GM12872 (cell line): ENCODE results near the gene ZNF341.

Experiments used
- TF ChIP-seq, protein P1 (sequence below): IDR thresholded peaks from 3 replicates; pipeline ENCODE4 v1.5.1; 2011; ENCODE audit warnings: low read depth, mild to moderate bottlenecking, low read length, moderate library complexity; ENCODE audit not compliant: insufficient read depth

The ZNF341 gene

DNA sequence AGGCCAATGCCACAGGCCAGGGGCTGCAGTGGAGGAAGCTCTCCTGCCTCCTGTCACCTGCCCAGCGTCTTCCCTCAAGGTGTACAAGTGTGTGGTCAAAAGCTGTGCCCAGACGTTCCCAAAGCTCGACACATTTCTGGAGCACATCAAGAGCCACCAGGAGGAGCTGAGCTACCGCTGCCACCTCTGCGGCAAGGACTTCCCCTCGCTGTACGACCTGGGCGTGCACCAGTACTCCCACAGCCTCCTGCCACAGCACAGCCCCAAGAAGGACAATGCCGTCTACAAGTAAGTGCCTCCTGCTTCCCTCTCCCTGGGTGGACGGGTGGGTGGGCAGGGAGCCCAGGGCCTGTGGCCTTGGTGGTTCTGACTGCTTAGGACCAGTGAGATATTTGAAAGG, 38.2 kb downstream of the ZNF341 start:
- TF ChIP-seq, protein P1, sequence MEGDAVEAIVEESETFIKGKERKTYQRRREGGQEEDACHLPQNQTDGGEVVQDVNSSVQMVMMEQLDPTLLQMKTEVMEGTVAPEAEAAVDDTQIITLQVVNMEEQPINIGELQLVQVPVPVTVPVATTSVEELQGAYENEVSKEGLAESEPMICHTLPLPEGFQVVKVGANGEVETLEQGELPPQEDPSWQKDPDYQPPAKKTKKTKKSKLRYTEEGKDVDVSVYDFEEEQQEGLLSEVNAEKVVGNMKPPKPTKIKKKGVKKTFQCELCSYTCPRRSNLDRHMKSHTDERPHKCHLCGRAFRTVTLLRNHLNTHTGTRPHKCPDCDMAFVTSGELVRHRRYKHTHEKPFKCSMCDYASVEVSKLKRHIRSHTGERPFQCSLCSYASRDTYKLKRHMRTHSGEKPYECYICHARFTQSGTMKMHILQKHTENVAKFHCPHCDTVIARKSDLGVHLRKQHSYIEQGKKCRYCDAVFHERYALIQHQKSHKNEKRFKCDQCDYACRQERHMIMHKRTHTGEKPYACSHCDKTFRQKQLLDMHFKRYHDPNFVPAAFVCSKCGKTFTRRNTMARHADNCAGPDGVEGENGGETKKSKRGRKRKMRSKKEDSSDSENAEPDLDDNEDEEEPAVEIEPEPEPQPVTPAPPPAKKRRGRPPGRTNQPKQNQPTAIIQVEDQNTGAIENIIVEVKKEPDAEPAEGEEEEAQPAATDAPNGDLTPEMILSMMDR, result no peak

DNA sequence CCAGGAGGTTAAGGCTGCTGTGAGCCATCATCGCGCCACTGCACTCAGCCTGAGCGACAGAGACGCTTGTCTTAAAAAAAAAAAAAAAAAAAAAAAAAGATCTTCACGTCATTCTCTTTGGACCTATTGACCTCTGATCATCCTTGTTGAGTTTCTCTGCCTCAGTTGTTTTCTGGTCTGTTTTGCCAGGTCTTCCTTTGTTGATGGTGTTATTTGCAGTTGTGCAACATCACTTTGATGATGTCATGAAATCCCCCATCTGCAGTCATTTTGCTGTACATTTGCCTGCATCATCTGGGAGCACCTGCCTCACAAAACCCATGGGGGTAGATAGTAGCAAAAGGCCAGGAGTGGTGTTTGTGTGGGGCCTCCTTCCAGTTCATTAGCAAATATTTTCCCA, 40.1 kb downstream of the ZNF341 start:
- TF ChIP-seq, protein P1, result no peak

DNA sequence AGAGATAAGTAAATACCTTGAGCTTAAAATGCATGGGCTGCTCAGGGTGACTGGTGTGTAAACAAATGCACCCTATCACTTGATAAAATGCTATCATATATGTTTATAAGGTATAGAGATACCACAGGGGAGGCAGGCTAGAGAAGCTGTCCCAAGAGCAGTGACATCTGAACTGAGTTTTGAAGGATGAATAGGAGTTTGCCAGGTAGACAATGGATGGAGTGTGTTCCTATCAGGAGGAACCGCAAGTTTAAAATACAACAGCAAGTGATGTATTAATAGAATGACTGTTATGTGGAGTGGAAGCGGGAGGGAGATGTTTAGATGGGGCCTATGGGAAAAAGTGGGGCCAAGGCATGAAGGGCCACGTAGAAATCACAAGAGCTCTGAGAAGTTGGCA, 40.6 kb downstream of the ZNF341 start:
- TF ChIP-seq, protein P1, result no peak

DNA sequence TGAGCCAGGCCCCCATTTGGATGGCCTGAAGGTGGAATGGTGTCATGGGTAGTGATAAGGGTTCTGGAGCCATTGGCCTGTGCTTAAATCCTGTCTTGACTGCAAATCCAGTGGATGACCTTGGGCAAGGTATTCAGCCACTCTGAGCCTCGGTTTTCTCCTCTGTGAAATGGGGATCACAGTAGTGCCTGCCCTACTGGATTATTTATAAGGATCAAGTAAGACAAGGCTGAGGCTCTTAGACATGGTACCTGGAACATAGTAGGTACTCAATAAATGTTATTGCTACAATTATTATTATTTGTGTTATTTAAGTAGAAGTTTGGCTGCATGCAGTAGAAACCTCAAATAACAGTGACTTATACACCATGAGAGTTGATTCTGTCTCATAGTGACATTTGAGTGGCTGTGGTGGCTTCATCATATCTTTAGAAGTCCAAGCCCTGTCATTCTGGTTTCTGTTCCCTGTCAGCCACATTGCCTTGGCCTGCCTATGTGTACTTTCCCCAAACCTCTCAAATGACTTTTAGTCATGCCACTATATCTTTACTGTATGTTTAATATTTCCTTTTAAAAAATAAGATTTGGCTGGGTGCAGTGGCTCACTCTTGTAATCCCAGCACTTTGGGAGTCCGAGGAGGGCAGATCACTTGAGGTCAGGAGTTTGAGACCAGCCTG, 41.8 kb downstream of the ZNF341 start:
- TF ChIP-seq, protein P1, result no peak

DNA sequence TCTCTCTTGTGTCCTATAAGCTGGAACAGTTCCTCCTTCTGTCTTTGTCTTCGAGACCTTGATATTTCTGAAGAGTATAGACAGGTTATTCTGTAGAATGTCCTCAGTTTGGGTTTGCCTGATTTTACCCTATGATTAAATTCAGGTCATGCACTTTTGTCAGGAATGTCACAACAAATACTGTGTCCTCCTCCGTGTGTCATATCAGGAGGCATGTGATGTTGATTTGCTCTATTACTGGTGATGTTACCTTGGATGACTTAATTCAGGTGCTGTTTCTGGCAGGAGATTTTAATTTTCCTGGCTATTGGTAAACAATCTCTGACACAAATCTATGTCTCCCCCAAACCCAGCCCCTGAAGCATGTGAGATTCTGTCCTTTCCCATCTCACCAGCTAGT, 46.0 kb downstream of the ZNF341 start:
- TF ChIP-seq, protein P1, result no peak

DNA sequence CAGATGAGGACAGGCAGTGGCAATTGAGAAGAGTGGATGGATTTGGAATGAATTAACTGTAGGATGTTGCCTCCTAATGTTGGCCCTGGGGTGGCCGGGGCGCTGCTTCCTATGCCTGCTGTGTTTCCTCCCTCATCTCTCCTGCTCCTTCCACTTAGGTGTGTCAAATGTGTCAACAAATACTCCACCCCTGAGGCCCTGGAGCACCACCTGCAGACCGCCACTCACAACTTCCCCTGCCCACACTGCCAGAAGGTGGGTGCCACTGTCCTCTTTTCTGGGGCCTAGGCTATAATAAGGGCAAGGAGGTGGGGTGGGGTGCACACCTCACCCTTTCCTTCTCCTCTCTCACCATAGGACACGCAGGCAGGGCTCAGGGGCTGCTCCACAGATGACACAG, 49.3 kb downstream of the ZNF341 start:
- TF ChIP-seq, protein P1, result no peak

DNA sequence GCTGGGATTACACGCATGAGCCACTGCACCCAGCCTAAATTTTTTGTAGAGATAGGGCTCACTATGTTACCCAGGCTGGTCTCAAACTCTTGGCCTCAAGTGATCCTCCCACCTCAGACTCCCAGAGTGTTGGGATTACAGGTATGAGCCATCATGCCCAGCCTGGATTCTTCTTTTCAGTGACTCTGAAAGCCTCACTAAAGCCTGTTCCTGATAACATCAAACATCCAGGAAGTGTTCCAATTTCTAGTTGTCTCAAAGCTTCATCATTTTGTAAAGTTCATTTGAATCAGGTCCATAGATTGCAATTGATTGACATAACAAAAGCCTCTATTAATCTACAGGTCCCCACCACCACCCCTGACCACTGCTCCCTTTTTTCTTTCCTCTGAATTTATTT, 50.1 kb downstream of the ZNF341 start:
- TF ChIP-seq, protein P1, result no peak
